ENCODE data around the gene SNX6.

The SNX6 gene

DNA sequence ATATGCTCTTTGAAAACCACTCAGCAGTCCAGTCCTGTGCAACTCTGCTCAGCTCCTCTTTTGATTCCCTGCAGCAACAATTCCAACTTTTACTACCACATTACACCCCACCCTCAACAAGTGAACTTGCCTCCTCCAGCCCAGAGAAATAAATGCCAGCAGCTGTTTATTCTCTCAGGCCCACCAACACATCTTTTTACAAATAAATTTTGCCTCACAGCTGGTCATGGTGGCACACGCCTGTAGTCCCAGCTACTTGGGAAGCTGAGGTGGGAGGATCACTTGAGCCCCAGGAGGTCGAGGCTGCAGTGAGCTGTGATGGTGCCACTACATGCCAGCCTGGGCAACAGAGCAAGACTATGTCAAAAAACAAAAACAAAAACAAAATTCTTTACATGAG lies 9.8 kb downstream of the SNX6 start:
- no peak for ATAC-seq
- TF ChIP-seq ISL1 (CRISPR knock-in tag; IDR thresholded peaks at IDR 0.05) (no peak), CSDC2 (CRISPR knock-in tag; IDR thresholded peaks at IDR 0.05) (no peak), TCF4 (CRISPR knock-in tag; IDR thresholded peaks at IDR 0.05; ENCODE audit: borderline replicate concordance) (no peak), ZFP30 (CRISPR knock-in tag; IDR thresholded peaks at IDR 0.05) (no peak), ZNF70 (CRISPR knock-in tag; IDR thresholded peaks at IDR 0.05) (no peak), ZC3H10 (CRISPR knock-in tag; IDR thresholded peaks at IDR 0.05) (no peak), OSR1 (CRISPR knock-in tag; IDR thresholded peaks at IDR 0.05) (no peak), ARNTL (CRISPR knock-in tag; IDR thresholded peaks at IDR 0.05; ENCODE audit: borderline replicate concordance, low read depth) (no peak), TOX (CRISPR knock-in tag; IDR thresholded peaks at IDR 0.05; ENCODE audit: borderline replicate concordance) (no peak), ESRRG (CRISPR knock-in tag; IDR thresholded peaks at IDR 0.05) (no peak), ZNF8 (CRISPR knock-in tag; IDR thresholded peaks at IDR 0.05) (no peak), BACH2 (CRISPR knock-in tag; IDR thresholded peaks at IDR 0.05; ENCODE audit: borderline replicate concordance) (no peak), RARB (CRISPR knock-in tag; IDR thresholded peaks at IDR 0.05) (no peak), ZFP3 (CRISPR knock-in tag; IDR thresholded peaks at IDR 0.05) (no peak), ZNF565 (CRISPR knock-in tag; conservative IDR thresholded peaks at IDR 0.05; ENCODE audit: low read depth) (no peak)
- TF ChIP-seq, protein P1, sequence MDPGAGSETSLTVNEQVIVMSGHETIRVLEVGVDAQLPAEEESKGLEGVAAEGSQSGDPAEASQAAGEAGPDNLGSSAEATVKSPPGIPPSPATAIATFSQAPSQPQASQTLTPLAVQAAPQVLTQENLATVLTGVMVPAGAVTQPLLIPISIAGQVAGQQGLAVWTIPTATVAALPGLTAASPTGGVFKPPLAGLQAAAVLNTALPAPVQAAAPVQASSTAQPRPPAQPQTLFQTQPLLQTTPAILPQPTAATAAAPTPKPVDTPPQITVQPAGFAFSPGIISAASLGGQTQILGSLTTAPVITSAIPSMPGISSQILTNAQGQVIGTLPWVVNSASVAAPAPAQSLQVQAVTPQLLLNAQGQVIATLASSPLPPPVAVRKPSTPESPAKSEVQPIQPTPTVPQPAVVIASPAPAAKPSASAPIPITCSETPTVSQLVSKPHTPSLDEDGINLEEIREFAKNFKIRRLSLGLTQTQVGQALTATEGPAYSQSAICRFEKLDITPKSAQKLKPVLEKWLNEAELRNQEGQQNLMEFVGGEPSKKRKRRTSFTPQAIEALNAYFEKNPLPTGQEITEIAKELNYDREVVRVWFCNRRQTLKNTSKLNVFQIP (CRISPR knock-in tag; IDR thresholded peaks at IDR 0.05; ENCODE audit: borderline replicate concordance, low read depth): no peak
- TF ChIP-seq, protein P2, sequence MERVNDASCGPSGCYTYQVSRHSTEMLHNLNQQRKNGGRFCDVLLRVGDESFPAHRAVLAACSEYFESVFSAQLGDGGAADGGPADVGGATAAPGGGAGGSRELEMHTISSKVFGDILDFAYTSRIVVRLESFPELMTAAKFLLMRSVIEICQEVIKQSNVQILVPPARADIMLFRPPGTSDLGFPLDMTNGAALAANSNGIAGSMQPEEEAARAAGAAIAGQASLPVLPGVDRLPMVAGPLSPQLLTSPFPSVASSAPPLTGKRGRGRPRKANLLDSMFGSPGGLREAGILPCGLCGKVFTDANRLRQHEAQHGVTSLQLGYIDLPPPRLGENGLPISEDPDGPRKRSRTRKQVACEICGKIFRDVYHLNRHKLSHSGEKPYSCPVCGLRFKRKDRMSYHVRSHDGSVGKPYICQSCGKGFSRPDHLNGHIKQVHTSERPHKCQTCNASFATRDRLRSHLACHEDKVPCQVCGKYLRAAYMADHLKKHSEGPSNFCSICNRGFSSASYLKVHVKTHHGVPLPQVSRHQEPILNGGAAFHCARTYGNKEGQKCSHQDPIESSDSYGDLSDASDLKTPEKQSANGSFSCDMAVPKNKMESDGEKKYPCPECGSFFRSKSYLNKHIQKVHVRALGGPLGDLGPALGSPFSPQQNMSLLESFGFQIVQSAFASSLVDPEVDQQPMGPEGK (CRISPR knock-in tag; IDR thresholded peaks at IDR 0.05; ENCODE audit: borderline replicate concordance): no peak
- TF ChIP-seq, protein P3, sequence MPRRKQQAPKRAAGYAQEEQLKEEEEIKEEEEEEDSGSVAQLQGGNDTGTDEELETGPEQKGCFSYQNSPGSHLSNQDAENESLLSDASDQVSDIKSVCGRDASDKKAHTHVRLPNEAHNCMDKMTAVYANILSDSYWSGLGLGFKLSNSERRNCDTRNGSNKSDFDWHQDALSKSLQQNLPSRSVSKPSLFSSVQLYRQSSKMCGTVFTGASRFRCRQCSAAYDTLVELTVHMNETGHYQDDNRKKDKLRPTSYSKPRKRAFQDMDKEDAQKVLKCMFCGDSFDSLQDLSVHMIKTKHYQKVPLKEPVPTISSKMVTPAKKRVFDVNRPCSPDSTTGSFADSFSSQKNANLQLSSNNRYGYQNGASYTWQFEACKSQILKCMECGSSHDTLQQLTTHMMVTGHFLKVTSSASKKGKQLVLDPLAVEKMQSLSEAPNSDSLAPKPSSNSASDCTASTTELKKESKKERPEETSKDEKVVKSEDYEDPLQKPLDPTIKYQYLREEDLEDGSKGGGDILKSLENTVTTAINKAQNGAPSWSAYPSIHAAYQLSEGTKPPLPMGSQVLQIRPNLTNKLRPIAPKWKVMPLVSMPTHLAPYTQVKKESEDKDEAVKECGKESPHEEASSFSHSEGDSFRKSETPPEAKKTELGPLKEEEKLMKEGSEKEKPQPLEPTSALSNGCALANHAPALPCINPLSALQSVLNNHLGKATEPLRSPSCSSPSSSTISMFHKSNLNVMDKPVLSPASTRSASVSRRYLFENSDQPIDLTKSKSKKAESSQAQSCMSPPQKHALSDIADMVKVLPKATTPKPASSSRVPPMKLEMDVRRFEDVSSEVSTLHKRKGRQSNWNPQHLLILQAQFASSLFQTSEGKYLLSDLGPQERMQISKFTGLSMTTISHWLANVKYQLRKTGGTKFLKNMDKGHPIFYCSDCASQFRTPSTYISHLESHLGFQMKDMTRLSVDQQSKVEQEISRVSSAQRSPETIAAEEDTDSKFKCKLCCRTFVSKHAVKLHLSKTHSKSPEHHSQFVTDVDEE (CRISPR knock-in tag; IDR thresholded peaks at IDR 0.05): no peak
- TF ChIP-seq, protein P4, sequence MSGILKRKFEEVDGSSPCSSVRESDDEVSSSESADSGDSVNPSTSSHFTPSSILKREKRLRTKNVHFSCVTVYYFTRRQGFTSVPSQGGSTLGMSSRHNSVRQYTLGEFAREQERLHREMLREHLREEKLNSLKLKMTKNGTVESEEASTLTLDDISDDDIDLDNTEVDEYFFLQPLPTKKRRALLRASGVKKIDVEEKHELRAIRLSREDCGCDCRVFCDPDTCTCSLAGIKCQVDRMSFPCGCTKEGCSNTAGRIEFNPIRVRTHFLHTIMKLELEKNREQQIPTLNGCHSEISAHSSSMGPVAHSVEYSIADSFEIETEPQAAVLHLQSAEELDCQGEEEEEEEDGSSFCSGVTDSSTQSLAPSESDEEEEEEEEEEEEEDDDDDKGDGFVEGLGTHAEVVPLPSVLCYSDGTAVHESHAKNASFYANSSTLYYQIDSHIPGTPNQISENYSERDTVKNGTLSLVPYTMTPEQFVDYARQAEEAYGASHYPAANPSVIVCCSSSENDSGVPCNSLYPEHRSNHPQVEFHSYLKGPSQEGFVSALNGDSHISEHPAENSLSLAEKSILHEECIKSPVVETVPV (CRISPR knock-in tag; IDR thresholded peaks at IDR 0.05): no peak
- TF ChIP-seq, protein P5, sequence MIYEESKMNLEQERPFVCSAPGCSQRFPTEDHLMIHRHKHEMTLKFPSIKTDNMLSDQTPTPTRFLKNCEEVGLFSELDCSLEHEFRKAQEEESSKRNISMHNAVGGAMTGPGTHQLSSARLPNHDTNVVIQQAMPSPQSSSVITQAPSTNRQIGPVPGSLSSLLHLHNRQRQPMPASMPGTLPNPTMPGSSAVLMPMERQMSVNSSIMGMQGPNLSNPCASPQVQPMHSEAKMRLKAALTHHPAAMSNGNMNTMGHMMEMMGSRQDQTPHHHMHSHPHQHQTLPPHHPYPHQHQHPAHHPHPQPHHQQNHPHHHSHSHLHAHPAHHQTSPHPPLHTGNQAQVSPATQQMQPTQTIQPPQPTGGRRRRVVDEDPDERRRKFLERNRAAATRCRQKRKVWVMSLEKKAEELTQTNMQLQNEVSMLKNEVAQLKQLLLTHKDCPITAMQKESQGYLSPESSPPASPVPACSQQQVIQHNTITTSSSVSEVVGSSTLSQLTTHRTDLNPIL (CRISPR knock-in tag; IDR thresholded peaks at IDR 0.05; ENCODE audit: low read depth): no peak

DNA sequence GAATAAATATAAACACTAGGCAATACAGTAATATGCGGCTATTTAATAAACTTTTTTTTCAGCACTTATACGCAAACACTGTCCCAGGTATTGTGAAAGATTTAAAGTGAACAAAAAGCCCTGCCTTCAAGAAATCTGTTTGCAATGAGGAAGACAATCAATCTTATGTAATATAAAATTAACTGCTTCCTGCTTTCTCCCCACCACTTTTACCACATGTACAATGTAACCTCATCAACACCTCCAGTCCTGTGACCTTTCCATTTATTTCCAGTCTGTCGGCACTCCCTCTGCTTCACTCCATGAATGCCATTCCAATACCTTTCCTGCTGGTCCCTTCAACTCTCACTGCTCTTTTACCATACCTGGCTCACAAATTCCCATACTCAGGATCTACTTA lies 10.5 kb downstream of the SNX6 start:
- no peak for TF ChIP-seq ZFP30 (CRISPR knock-in tag; IDR thresholded peaks at IDR 0.05)
- no peak for TF ChIP-seq PPARA (CRISPR knock-in tag; IDR thresholded peaks at IDR 0.05; ENCODE audit: borderline replicate concordance)
- TF ChIP-seq GLIS3 (CRISPR knock-in tag; IDR thresholded peaks at IDR 0.05): no peak
- TF ChIP-seq, protein P2 (CRISPR knock-in tag; IDR thresholded peaks at IDR 0.05; ENCODE audit: borderline replicate concordance): no peak
- TF ChIP-seq, protein P1 (CRISPR knock-in tag; IDR thresholded peaks at IDR 0.05; ENCODE audit: borderline replicate concordance, low read depth): no peak
- no peak for TF ChIP-seq TOX (CRISPR knock-in tag; IDR thresholded peaks at IDR 0.05; ENCODE audit: borderline replicate concordance)
- no peak for TF ChIP-seq ZNF8 (CRISPR knock-in tag; IDR thresholded peaks at IDR 0.05)
- no peak for TF ChIP-seq CSDC2 (CRISPR knock-in tag; IDR thresholded peaks at IDR 0.05)
- TF ChIP-seq, protein P4 (CRISPR knock-in tag; IDR thresholded peaks at IDR 0.05): no peak
- no peak for TF ChIP-seq BACH2 (CRISPR knock-in tag; IDR thresholded peaks at IDR 0.05; ENCODE audit: borderline replicate concordance)
- TF ChIP-seq, protein P5 (CRISPR knock-in tag; IDR thresholded peaks at IDR 0.05; ENCODE audit: low read depth): no peak
- no peak for TF ChIP-seq ZNF565 (CRISPR knock-in tag; conservative IDR thresholded peaks at IDR 0.05; ENCODE audit: low read depth)
- no peak for TF ChIP-seq ARNTL (CRISPR knock-in tag; IDR thresholded peaks at IDR 0.05; ENCODE audit: borderline replicate concordance, low read depth)
- no peak for TF ChIP-seq ESRRG (CRISPR knock-in tag; IDR thresholded peaks at IDR 0.05)
- TF ChIP-seq OSR1 (CRISPR knock-in tag; IDR thresholded peaks at IDR 0.05): no peak
- no peak for TF ChIP-seq ZNF70 (CRISPR knock-in tag; IDR thresholded peaks at IDR 0.05)
- no peak for TF ChIP-seq ZC3H10 (CRISPR knock-in tag; IDR thresholded peaks at IDR 0.05)
- TF ChIP-seq ISL1 (CRISPR knock-in tag; IDR thresholded peaks at IDR 0.05): no peak
- TF ChIP-seq ZFP3 (CRISPR knock-in tag; IDR thresholded peaks at IDR 0.05): no peak
- no peak for ATAC-seq

Data from SK-N-SH treated with all-trans-retinoic acid at 6 μM for 48 hours (cell line).